Measurements from ENCODE around the gene RPP14.

The RPP14 gene

DNA sequence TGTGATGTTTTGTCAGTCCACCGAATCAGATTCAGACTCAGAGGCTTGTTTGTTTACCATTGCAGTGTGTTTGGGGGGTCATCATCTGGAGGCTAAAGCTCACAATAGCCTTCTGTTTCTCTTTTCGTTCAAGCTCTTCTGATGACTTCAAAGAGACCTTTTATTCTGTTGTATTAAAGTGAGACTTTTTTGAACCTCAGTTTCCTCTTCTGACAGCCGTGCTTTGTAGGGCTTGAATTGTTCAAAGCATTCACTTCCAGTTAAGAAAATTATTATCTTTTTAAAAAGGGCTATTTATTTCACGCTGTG lies 27.9 kb downstream of the RPP14 start (continued):
- no peak for TF ChIP-seq KLF10 (tag by site-specific recombination; IDR thresholded peaks at IDR 0.05)
- no peak for TF ChIP-seq ZNF146 (tag by site-specific recombination; IDR thresholded peaks at IDR 0.05)
- no peak for TF ChIP-seq ZFHX2 (tag by site-specific recombination; conservative IDR thresholded peaks at IDR 0.05)
- TF ChIP-seq, protein P1, sequence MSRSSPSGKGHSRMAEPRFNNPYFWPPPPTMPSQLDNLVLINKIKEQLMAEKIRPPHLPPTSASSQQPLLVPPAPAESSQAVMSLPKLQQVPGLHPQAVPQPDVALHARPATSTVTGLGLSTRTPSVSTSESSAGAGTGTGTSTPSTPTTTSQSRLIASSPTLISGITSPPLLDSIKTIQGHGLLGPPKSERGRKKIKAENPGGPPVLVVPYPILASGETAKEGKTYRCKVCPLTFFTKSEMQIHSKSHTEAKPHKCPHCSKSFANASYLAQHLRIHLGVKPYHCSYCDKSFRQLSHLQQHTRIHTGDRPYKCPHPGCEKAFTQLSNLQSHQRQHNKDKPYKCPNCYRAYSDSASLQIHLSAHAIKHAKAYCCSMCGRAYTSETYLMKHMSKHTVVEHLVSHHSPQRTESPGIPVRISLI (tag by site-specific recombination; IDR thresholded peaks at IDR 0.05): no peak
- TF ChIP-seq ZNF335 (tag by site-specific recombination; conservative IDR thresholded peaks at IDR 0.05): no peak
- no peak for TF ChIP-seq ZNF777 (tag by site-specific recombination; IDR thresholded peaks at IDR 0.05; ENCODE audit: borderline replicate concordance)
- TF ChIP-seq ZNF623 (tag by site-specific recombination; IDR thresholded peaks at IDR 0.05): no peak
- TF ChIP-seq, protein P2, sequence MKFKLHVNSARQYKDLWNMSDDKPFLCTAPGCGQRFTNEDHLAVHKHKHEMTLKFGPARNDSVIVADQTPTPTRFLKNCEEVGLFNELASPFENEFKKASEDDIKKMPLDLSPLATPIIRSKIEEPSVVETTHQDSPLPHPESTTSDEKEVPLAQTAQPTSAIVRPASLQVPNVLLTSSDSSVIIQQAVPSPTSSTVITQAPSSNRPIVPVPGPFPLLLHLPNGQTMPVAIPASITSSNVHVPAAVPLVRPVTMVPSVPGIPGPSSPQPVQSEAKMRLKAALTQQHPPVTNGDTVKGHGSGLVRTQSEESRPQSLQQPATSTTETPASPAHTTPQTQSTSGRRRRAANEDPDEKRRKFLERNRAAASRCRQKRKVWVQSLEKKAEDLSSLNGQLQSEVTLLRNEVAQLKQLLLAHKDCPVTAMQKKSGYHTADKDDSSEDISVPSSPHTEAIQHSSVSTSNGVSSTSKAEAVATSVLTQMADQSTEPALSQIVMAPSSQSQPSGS (tag by site-specific recombination; IDR thresholded peaks at IDR 0.05; ENCODE audit: low read depth): no peak
- TF ChIP-seq, protein P3, sequence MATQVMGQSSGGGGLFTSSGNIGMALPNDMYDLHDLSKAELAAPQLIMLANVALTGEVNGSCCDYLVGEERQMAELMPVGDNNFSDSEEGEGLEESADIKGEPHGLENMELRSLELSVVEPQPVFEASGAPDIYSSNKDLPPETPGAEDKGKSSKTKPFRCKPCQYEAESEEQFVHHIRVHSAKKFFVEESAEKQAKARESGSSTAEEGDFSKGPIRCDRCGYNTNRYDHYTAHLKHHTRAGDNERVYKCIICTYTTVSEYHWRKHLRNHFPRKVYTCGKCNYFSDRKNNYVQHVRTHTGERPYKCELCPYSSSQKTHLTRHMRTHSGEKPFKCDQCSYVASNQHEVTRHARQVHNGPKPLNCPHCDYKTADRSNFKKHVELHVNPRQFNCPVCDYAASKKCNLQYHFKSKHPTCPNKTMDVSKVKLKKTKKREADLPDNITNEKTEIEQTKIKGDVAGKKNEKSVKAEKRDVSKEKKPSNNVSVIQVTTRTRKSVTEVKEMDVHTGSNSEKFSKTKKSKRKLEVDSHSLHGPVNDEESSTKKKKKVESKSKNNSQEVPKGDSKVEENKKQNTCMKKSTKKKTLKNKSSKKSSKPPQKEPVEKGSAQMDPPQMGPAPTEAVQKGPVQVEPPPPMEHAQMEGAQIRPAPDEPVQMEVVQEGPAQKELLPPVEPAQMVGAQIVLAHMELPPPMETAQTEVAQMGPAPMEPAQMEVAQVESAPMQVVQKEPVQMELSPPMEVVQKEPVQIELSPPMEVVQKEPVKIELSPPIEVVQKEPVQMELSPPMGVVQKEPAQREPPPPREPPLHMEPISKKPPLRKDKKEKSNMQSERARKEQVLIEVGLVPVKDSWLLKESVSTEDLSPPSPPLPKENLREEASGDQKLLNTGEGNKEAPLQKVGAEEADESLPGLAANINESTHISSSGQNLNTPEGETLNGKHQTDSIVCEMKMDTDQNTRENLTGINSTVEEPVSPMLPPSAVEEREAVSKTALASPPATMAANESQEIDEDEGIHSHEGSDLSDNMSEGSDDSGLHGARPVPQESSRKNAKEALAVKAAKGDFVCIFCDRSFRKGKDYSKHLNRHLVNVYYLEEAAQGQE (tag by site-specific recombination; IDR thresholded peaks at IDR 0.05): no peak
- no peak for TF ChIP-seq ZNF366 (tag by site-specific recombination; conservative IDR thresholded peaks at IDR 0.05)

DNA sequence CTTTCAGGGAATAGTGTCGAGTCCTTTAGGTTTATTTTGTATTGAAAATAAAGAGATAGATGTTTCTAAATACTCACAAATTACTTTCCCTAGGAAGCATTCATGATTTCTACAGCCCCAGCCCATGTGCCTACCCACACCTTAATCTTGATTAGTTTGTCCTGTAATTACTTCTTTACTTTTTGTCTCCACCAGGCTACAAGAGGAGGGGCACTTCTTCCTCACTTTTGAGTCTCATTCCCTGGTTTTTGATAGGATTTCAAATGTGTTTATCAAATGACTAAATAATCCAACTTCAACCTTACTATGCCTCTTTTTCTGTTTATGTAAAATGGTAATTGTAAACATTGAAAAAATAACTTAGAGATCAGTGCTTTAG lies 28.4 kb downstream of the RPP14 start:
- CTCF ChIA-PET: interaction anchor here (1.1 kb wide), 1 partner anchor 206 kb away, joined by 4 read pairs; no protein-coding TSS in a partner anchor
- H3K36me3 ChIP-seq (ENCODE audit: control insufficient read depth in 2 of 2, insufficient read depth in 1 of 2, low read length in 2 of 2): no peaks in the 10 kb centered on the region
- TF ChIP-seq ZNF629 (tag by site-specific recombination; IDR thresholded peaks at IDR 0.05) (no peak), ZNF660 (tag by site-specific recombination; IDR thresholded peaks at IDR 0.05) (no peak), ZNF426 (tag by site-specific recombination; IDR thresholded peaks at IDR 0.05) (no peak), KLF10 (tag by site-specific recombination; IDR thresholded peaks at IDR 0.05) (no peak), ZNF548 (tag by site-specific recombination; IDR thresholded peaks at IDR 0.05) (no peak), ZNF596 (tag by site-specific recombination; IDR thresholded peaks at IDR 0.05) (no peak), ZNF138 (tag by site-specific recombination; IDR thresholded peaks at IDR 0.05; ENCODE audit: borderline replicate concordance) (no peak), ZNF175 (tag by site-specific recombination; IDR thresholded peaks at IDR 0.05) (no peak)
- TF ChIP-seq, protein P1 (tag by site-specific recombination; IDR thresholded peaks at IDR 0.05): no peak
- TF ChIP-seq, protein P4, sequence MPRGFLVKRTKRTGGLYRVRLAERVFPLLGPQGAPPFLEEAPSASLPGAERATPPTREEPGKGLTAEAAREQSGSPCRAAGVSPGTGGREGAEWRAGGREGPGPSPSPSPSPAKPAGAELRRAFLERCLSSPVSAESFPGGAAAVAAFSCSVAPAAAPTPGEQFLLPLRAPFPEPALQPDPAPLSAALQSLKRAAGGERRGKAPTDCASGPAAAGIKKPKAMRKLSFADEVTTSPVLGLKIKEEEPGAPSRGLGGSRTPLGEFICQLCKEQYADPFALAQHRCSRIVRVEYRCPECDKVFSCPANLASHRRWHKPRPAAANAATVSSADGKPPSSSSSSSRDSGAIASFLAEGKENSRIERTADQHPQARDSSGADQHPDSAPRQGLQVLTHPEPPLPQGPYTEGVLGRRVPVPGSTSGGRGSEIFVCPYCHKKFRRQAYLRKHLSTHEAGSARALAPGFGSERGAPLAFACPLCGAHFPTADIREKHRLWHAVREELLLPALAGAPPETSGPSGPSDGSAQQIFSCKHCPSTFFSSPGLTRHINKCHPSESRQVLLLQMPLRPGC (tag by site-specific recombination; IDR thresholded peaks at IDR 0.05): no peak
- TF ChIP-seq, protein P5, sequence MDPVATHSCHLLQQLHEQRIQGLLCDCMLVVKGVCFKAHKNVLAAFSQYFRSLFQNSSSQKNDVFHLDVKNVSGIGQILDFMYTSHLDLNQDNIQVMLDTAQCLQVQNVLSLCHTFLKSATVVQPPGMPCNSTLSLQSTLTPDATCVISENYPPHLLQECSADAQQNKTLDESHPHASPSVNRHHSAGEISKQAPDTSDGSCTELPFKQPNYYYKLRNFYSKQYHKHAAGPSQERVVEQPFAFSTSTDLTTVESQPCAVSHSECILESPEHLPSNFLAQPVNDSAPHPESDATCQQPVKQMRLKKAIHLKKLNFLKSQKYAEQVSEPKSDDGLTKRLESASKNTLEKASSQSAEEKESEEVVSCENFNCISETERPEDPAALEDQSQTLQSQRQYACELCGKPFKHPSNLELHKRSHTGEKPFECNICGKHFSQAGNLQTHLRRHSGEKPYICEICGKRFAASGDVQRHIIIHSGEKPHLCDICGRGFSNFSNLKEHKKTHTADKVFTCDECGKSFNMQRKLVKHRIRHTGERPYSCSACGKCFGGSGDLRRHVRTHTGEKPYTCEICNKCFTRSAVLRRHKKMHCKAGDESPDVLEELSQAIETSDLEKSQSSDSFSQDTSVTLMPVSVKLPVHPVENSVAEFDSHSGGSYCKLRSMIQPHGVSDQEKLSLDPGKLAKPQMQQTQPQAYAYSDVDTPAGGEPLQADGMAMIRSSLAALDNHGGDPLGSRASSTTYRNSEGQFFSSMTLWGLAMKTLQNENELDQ (tag by site-specific recombination; IDR thresholded peaks at IDR 0.05; ENCODE audit: low read depth): no peak
- POLR2A ChIA-PET: interaction anchor here (0.6 to 0.7 kb wide), 2 partner anchors 49 to 106 kb away, joined by 3 to 7 read pairs; no protein-coding TSS in a partner anchor
- no peaks in the 10 kb centered on the region for H3K9me3 ChIP-seq (ENCODE audit: control insufficient read depth, insufficient read depth, low read depth, low read length)
- H3K27ac ChIP-seq (ENCODE audit: extremely low read depth, low read depth, low read length): no peak overlapping the region
- H3K4me1 ChIP-seq (ENCODE audit: control insufficient read depth, insufficient read depth, low read length): no peaks in the 10 kb centered on the region; the same call in 1 of the 2 replicates
- peak overlapping the region; percentile 8; the same call in 1 of the 2 replicates for H3K4me3 ChIP-seq (ENCODE audit: low read depth, low read length)

Data from HEK293 (cell line).